Measurements from ENCODE around the gene NR2F2.

DNA sequence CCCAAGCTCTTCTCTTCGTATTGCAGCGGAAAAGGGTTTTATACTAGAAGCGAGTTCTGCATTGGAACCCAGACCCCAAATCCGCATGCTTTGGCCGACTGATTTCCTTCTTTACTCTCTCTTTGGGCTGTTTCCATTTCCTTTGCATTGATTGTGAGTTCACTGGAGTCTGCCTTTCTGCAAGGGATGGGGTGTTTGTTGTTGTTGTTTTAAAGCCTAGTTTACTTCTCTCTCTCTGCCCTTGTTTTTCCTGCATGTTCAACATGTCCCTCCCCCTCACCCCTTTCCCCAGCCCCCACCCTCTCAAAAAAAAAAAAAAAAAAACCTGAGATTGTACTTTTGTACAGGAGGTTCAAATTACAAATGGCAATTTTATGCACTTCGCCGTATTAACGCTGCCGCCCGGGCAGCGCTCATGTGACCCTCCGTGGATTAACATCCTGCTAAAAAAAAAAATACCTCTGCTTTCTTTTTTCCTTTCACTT, 2.2 kb downstream of the NR2F2 start:
- no peak for TF ChIP-seq CTCF (IDR thresholded peaks at IDR 0.05)
- TF ChIP-seq EZH2 (IDR thresholded peaks at IDR 0.05; ENCODE audit: borderline replicate concordance, insufficient read depth, low read depth, low read length, poor library complexity, severe bottlenecking), result no peak
